ENCODE results near the gene SULT1A2.
"Not testable (repeated sequence)": the region's sequence is repeated elsewhere in the genome, so short reads cannot be mapped to it uniquely, and the experiment has no call there.

Gene SULT1A2

GRCh38 chr16:28554634-28555423 lies 42.0 kb downstream of the SULT1A2 start:
- DNase-seq, result no peak

DNA sequence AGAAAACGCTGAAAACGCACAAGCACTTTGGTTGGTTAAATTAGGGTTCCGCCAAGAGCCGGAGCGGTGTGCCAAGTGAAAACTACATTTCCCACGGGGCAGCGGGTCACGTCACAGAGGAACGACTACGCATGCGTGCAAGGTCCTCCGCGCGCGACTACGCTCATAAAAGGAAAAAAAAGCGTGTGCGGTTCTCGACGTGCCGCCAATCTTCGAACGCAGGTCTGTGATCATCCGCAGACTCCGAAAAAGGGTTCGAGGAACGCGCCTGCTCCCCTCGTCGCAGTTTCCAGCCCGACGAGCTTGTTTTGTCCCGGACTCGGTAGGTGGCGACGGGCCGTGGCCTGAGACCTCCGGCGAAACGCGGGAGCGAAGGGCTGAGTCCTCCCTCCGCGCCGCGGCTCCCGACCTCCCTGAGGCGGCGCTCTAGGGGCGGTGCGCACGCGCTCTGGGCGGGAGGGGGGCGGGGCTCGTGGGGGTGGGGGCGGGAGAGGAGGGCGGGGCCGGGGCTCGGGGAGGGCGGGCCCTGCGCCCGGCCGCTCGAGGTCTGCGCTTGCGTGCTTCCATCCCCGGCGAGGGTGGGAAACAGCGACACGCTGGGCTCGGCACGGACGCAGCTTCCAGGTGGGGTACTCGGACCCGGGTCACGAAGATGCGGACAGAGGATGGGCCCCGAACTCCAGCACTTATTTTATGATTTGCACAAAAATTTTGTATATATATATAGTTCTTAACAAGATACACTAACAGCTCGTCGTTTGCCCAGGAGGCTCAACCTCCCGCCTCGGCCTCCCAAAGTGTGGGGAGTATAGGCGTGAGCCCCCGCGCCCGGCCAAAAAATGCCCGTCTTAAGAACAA lies 42.8 kb downstream of the SULT1A2 start, which contains the start of gene SGF29:
TSS of gene SGF29 (plus strand) at position 145 of the 858 bp plus-strand sequence. CDS start 27,150 bp downstream, outside the sequence.
- peak; percentile 86 for DNase-seq

- DNase-seq, result no peak
Measured at GRCh38 chr16:28549301-28549899, 47.5 kb downstream of the SULT1A2 start.

DNA sequence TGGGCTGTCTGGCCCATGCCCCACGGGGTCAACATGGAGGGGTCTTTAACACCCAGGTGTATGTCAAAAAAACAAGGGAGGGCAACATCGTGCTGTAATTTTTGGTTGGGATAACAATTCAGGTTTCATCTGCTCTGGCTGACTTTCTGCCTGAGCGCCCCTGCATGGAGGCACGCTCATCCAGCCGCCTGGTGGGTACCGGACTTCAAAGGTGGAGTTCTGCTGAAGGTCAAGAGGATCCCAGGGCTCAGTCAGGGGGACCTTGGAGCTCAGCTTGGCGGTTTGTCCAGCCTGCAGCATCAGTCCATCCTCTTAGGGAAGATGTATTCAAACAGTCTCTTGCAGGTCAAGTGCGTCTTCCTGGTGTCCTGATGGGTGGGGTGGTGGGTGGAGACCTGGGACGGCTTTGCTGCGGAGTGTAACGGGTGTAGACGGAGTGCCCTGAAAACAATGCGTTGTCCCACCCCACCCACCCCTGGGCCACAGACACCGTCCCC lies 48.5 kb downstream of the SULT1A2 start:
- DNase-seq, result no peak

DNA sequence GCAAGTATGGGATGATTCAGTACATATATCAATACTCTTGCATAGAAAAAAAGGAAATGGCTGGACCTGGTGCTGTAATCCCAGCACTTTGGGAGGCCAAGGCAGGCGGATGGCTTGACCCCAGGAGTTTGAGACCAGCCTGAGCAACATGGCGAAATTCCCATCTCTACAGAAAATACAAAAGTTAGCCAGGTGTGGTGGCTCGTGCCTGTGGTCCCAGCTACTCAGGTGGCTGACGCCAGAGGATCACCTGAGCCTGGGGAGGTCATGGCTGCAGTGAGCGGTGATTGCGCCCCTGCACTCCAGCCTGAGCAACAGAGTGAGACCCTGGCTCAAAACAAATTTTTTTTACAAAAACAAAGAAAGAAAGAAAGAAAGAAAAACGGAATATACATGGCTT lies 50.2 kb downstream of the SULT1A2 start:
- DNase-seq, result no peak

DNA sequence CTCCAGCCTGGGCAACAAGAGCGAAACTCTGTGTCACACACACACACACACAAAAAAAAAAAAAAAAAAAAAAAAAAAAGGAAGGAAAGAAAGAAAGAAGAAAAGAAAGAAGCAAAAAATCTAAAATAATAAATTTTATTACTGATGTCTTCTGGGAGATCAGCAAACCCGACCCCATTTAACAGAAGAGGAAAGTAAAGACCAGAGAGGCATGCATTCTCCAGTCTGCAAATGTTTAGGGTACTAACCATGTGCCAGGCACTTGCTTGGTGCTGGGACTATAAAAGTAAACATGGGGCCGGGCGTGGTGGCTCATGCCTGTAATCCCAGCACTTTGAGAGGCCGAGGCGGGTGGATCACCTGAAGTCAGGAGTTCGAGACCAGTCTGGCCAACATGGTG lies 50.9 kb downstream of the SULT1A2 start:
- not testable (repeated sequence) for DNase-seq

DNA sequence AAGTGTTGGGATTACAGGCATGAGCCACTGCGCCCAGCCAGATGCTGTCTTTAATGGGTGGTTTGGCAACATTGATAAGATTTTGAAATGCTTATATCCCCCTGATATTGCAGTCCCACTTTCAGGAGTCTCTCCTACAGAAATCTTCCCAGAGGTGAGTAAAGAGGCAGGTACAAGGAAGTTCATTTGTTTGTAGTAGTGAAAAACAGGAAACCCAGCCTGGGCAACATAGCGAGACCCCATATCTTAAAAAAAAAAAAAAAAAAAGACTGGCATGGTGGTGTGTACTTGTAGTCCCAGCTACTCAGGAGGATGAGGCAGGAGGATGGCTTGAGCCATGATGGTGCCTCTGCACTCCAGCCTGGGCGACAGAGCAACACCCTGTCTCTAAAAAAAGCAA lies 51.9 kb downstream of the SULT1A2 start:
- DNase-seq, result no peak

DNA sequence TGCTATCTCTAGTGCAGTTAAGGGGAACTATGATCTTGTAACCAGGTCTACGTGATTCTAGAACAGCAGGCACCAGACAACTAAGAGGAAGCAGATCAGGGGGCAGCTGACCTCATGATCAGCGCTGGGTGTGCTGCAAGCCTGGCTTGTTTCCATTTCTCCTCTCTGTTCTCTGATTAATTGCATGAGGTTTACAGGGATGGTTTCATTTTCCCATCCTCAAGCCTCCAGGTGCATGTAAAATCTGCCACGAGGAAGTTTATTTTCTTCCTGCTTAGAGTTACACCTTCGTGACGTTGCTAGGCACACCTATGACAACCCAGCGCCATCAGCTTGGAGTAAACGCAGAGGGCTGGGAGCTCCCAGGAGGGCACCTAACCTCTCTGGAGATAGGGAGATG lies 53.8 kb downstream of the SULT1A2 start:
- DNase-seq, result no peak

DNA sequence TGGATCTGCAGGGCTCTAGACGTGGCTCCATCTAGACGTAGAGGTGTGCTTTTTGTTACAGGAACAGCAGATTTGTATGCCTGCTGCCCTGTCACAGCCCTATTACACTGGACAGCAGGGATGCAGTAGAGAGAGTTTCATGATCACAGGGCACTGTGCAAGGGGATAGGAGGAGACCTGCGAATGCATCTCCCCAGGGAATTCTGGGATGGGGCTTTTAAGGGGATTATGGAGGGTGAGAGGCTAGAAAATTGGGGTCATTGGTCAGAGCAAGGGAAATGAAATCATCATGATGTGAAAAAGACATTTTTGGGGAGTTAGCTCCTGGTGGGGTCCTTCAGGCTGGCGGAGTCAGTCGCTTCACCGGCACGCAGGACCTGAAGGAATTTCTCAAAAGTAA lies 54.2 kb downstream of the SULT1A2 start:
- no peak for DNase-seq

Data from NK-92 treated with Interleukin-12 subunit alpha and Interleukin-12 subunit beta, amount 100 ng/mL, for 24 hours (cell line).